Measurements from ENCODE around the gene LAMTOR3. TPM values are rescaled to one million over a fixed set of nuclear protein-coding genes. Genes with fewer than 3 reads are reported as not detected.

Gene LAMTOR3
- total and polyA plus RNA-seq, 2 experiments from 2014 or later: 64.3 to 68.1 TPM

DNA sequence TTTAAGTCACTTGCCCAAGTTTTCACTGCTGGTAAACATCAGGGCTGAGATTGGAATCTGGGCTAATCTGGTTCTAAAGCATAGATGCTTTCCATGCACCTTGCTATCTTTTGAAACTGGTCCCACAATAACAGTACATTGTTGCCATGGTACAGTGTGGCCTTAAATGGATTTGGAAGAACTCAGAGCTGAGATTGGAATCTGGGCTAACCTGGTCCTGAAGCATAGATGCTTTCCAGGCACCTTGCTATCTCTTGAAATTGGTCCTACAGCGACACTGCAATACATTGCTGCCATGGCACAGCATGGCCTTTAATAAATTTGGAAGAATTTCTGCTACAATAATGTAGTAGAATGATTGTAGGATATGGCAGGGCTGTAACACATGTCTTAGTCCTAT, 49.0 kb downstream of the LAMTOR3 start:
- in situ Hi-C loops (cut with MboI): no loop called here

DNA sequence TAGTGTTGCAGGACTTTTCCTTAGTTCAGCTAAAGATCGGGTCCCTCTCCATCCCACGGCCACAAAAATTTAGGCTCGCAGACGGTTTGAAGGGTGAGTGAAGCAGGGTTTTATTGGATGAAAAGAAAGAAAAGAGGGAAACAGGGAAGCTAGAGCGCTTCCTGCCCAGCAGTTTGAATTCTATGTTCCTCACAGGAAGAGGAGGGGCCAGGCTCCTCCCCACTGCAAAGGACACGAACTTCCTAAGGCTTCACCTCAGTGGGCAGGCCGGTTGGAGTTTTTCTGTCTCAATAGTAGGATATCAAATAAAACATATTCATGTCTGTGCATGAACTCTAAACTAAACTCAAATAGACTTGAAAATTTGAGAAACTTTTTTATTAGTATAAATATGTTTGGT, 50.2 kb downstream of the LAMTOR3 start:
- WGBS, 2 experiments (ENCODE audit: low coverage in 1 of 2, low lambda C conversion rate in 2 of 2, missing lambda C conversion rate in 2 of 2): 80 to 81% methylated on average over 7 of the region's 7 CpGs
- H2AFZ ChIP-seq: no peak overlapping the region
- no peaks in the 10 kb centered on the region for H3K4me1 ChIP-seq (ENCODE audit: insufficient read depth)
- H4K20me1 ChIP-seq (ENCODE audit: insufficient read depth): no peaks in the 10 kb centered on the region
- no peaks in the 10 kb centered on the region for H3K36me3 ChIP-seq (ENCODE audit: low read depth)
- H3F3A ChIP-seq (ENCODE audit: insufficient read depth): no peaks in the 10 kb centered on the region
- H3K4me2 ChIP-seq (ENCODE audit: unreplicated experiment): no peak overlapping the region
- H3K4me3 ChIP-seq: no peak overlapping the region
- no peak overlapping the region for H3K9ac ChIP-seq
- TF ChIP-seq EZH2 (IDR thresholded peaks at IDR 0.05; ENCODE audit: insufficient read depth, poor library complexity, severe bottlenecking) (no peak), EZH2phosphoT487 (IDR thresholded peaks at IDR 0.05; ENCODE audit: insufficient read depth, low read depth) (no peak)
- in situ Hi-C loops (cut with MboI): no loop called here
- H3K9me3 ChIP-seq (ENCODE audit: low read depth): no peaks in the 10 kb centered on the region
- H3K27ac ChIP-seq: no peak overlapping the region
- DNase-seq: no peak
- no peaks in the 10 kb centered on the region for H3K79me2 ChIP-seq (ENCODE audit: insufficient read depth)
- no peaks in the 10 kb centered on the region for H3K27me3 ChIP-seq (replicated peaks; ENCODE audit: insufficient read depth)
- H3K9me2 ChIP-seq (ENCODE audit: insufficient read depth): no peaks in the 10 kb centered on the region

More for the DNA sequence above, 49.0 kb downstream of the LAMTOR3 start:
- Histone ChIP-seq H3K9me2 (ENCODE audit: insufficient read depth) (no peaks in the 10 kb centered on the region), H3K4me1 (ENCODE audit: insufficient read depth) (no peaks in the 10 kb centered on the region), H3K4me2 (ENCODE audit: unreplicated experiment) (no peak overlapping the region), H4K20me1 (ENCODE audit: insufficient read depth) (no peaks in the 10 kb centered on the region), H3K79me2 (ENCODE audit: insufficient read depth) (no peaks in the 10 kb centered on the region), H3K9me3 (ENCODE audit: low read depth) (no peaks in the 10 kb centered on the region), H3F3A (ENCODE audit: insufficient read depth) (no peaks in the 10 kb centered on the region), H3K27me3 (replicated peaks; ENCODE audit: insufficient read depth) (no peaks in the 10 kb centered on the region), H3K9ac (no peak overlapping the region), H3K4me3 (no peak overlapping the region), H2AFZ (no peak overlapping the region), H3K36me3 (ENCODE audit: low read depth) (no peaks in the 10 kb centered on the region), H3K27ac (no peak overlapping the region)
- 57 to 71% methylated on average over 1 of the region's 1 CpG for WGBS, 2 experiments (ENCODE audit: low coverage in 1 of 2, low lambda C conversion rate in 2 of 2, missing lambda C conversion rate in 2 of 2)
- no peak for DNase-seq
- TF ChIP-seq EZH2phosphoT487 (IDR thresholded peaks at IDR 0.05; ENCODE audit: insufficient read depth, low read depth): no peak
- no peak for TF ChIP-seq EZH2 (IDR thresholded peaks at IDR 0.05; ENCODE audit: insufficient read depth, poor library complexity, severe bottlenecking)

DNA sequence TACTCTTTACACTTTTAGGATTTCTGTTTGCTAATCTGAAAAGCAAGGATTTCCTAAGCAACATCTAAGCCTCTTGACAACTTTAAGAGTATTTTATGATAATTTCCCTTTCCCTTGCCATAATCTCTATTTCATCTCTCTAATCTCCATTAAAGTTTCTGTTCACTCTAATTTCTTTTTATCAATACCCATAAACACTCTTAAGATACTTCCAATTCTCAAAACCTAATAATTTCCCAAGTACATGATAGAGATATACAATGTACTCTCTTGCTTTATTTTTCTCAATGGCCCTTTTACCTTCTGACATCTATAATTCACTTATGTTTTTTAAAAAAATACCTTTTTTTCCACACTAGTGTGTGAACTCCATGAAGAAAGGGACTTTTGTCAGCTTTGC, 50.8 kb downstream of the LAMTOR3 start:
- no peaks in the 10 kb centered on the region for H3K9me2 ChIP-seq (ENCODE audit: insufficient read depth)
- no peak overlapping the region for H3K4me3 ChIP-seq
- H3K27ac ChIP-seq: no peak overlapping the region
- no peak for DNase-seq
- in situ Hi-C loops (cut with MboI): no loop called here
- H3K9ac ChIP-seq: no peak overlapping the region
- no peak overlapping the region for H3K4me2 ChIP-seq (ENCODE audit: unreplicated experiment)
- no peaks in the 10 kb centered on the region for H3K36me3 ChIP-seq (ENCODE audit: low read depth)
- no peak overlapping the region for H2AFZ ChIP-seq
- H3K79me2 ChIP-seq (ENCODE audit: insufficient read depth): no peaks in the 10 kb centered on the region
- TF ChIP-seq EZH2phosphoT487 (IDR thresholded peaks at IDR 0.05; ENCODE audit: insufficient read depth, low read depth) (no peak), EZH2 (IDR thresholded peaks at IDR 0.05; ENCODE audit: insufficient read depth, poor library complexity, severe bottlenecking) (no peak)
- no peaks in the 10 kb centered on the region for H3F3A ChIP-seq (ENCODE audit: insufficient read depth)
- no peaks in the 10 kb centered on the region for H3K27me3 ChIP-seq (replicated peaks; ENCODE audit: insufficient read depth)
- H3K4me1 ChIP-seq (ENCODE audit: insufficient read depth): no peaks in the 10 kb centered on the region
- no peaks in the 10 kb centered on the region for H3K9me3 ChIP-seq (ENCODE audit: low read depth)
- no peaks in the 10 kb centered on the region for H4K20me1 ChIP-seq (ENCODE audit: insufficient read depth)

DNA sequence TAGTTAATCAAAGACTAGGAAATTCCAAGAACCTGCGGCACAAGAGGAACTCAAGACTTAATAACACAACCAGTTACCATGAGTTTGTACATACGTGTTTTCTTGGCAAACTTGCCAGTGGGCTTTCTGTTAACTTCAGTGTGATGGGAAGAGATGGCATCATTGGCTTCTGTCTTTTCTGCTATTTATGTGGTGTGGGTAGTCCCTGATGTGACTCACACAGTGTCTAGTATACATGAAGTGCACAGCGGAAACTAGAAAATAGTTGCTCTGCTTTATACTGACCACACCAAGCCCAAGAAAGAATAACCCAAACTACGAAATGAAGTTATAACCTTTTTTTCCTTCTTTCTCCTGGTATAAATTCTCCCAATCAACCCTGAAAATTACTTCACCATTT, 53.1 kb downstream of the LAMTOR3 start:
- Histone ChIP-seq H3K4me3 (no peak overlapping the region), H3F3A (ENCODE audit: insufficient read depth) (no peaks in the 10 kb centered on the region), H3K9ac (no peak overlapping the region), H3K9me2 (ENCODE audit: insufficient read depth) (no peaks in the 10 kb centered on the region), H3K27me3 (replicated peaks; ENCODE audit: insufficient read depth) (no peaks in the 10 kb centered on the region), H3K36me3 (ENCODE audit: low read depth) (no peaks in the 10 kb centered on the region), H2AFZ (no peak overlapping the region), H3K9me3 (ENCODE audit: low read depth) (no peaks in the 10 kb centered on the region), H4K20me1 (ENCODE audit: insufficient read depth) (no peaks in the 10 kb centered on the region), H3K4me2 (ENCODE audit: unreplicated experiment) (no peak overlapping the region), H3K27ac (no peak overlapping the region), H3K4me1 (ENCODE audit: insufficient read depth) (no peaks in the 10 kb centered on the region), H3K79me2 (ENCODE audit: insufficient read depth) (no peaks in the 10 kb centered on the region)
- 76 to 78% methylated on average over 4 of the region's 4 CpGs for WGBS, 2 experiments (ENCODE audit: low coverage in 1 of 2, low lambda C conversion rate in 2 of 2, missing lambda C conversion rate in 2 of 2)
- no peak for DNase-seq
- in situ Hi-C loops (cut with MboI): no loop called here
- TF ChIP-seq EZH2phosphoT487 (IDR thresholded peaks at IDR 0.05; ENCODE audit: insufficient read depth, low read depth) (no peak), EZH2 (IDR thresholded peaks at IDR 0.05; ENCODE audit: insufficient read depth, poor library complexity, severe bottlenecking) (no peak)

DNA sequence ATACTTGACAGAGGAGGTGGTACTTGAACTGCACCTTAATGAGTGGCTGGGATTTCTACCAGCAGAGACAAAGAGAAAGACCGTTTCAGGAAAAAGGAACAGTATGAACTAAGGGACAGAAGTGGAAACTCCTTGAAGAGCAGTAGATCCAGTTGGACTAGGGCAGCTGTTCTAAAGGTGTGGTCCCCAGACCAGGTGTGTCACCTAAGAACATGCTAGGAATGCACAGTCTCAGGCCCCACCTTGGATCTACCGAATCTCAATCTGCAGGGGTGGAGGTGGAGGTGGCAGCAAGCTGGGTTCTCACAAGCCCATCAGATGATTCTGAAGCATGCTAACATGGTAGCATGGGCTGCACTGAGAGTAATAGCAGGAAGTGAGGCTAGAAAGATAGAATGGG, 55.3 kb downstream of the LAMTOR3 start:
- Histone ChIP-seq H3K9me3 (ENCODE audit: low read depth) (no peaks in the 10 kb centered on the region), H3K4me2 (ENCODE audit: unreplicated experiment) (no peak overlapping the region), H3K4me3 (no peak overlapping the region), H4K20me1 (ENCODE audit: insufficient read depth) (no peaks in the 10 kb centered on the region), H3K9ac (no peak overlapping the region), H3K79me2 (ENCODE audit: insufficient read depth) (no peaks in the 10 kb centered on the region), H3K4me1 (ENCODE audit: insufficient read depth) (no peaks in the 10 kb centered on the region), H2AFZ (no peak overlapping the region), H3K27me3 (replicated peaks; ENCODE audit: insufficient read depth) (no peaks in the 10 kb centered on the region), H3K36me3 (ENCODE audit: low read depth) (no peaks in the 10 kb centered on the region), H3K9me2 (ENCODE audit: insufficient read depth) (no peaks in the 10 kb centered on the region), H3K27ac (no peak overlapping the region), H3F3A (ENCODE audit: insufficient read depth) (no peaks in the 10 kb centered on the region)
- in situ Hi-C loops (cut with MboI): no loop called here
- TF ChIP-seq EZH2 (IDR thresholded peaks at IDR 0.05; ENCODE audit: insufficient read depth, poor library complexity, severe bottlenecking): no peak
- TF ChIP-seq EZH2phosphoT487 (IDR thresholded peaks at IDR 0.05; ENCODE audit: insufficient read depth, low read depth): no peak
- DNase-seq: no peak
- 45 to 50% methylated on average over 2 of the region's 2 CpGs for WGBS, 2 experiments (ENCODE audit: low coverage in 1 of 2, low lambda C conversion rate in 2 of 2, missing lambda C conversion rate in 2 of 2)

Data from GM23248 (cell line).